NCI-H2029 treated with DMSO at 0.1 percent for 48 hours (cell line): Measurements from ENCODE around the gene SIRPG.
"Not testable (repeated sequence)": the region's sequence is repeated elsewhere in the genome, so short reads cannot be mapped to it uniquely, and the experiment has no call there.

Experiments
- DNase-seq: peaks from one replicate; lab custom pipeline; 2025; lab: John Stamatoyannopoulos, UW

SIRPG gene

DNA sequence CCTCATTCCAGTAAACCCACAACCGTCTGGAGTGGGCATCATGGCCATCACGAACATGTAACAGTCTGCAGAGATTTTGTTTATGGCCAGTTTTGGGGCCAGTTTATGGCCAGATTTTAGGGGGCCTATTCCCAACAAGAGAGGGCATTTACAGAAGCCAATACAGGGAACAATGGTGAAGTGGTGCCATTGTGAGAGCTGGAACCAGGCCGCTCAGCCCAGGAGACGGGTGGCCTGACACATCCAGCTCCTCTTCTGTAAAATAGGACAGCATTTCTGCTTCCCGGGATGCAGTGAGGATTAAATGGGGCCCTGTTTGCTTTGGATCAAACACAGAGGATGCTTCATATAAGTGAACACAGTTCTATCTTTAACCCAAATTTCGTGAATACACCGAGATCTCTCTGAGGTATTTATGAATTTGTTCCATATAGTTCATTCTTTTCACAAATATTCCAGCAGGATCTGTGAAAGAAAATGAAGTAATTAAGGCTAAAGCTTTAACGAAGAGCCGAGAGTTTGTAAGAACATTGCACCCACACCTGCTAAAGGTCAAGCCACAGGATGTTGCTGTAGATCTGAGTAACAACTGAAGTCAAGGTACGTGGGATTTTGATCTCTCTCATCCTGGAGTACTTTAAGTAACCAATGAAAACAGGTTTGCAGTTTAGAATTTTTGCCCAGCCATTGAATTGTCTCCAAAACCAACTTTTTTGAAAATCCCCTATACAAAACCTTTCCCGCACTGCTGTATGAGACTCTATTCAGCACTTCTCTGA, 14.5 kb upstream of the SIRPG start:
- DNase-seq, result no peak

DNA sequence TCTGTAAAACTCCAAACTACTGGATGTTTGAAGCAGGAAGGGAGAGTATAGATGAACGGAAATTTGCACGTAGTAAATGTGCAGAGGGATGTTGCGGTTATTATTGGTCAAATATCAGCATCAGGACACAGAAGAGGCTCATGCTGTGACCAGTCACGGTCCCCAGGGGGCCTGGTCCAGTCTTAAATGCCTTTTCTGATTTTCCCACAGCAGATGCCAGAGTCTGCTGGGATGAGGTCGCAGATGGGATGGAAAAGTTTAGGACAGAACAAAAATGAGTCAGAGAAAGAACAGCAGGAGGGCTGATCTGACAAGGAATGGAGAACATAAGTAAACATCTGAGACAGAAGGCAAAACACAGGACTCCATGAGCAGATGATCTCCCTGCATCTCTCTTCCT, 11.7 kb upstream of the SIRPG start:
- DNase-seq, result no peak

DNA sequence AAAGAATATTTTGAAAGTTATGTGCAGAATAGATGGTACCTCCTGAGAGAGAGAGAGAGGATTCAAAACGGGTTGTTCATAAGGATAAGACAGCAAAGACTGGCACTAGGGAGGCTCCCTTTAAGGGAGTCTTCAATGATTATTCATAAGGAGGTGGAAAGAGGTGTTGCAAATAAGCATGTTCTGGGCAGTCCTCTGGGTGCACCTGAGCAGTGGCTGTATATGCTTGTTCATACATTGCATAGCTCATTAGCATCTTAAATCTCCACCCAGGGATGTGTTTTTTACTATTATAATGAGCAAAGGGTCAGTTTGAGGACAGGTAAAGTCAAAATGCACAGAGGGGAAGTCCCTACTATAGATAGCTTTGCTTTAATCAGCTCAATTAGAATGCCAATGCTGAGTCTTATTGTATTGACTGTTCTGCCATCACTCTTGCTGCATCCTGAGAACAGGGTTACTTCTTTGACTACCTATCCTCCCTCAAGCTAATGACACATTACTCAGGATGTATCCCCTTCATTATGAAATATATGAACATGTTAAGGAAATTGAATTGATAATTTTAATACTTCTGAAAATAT, 10.0 kb upstream of the SIRPG start:
- DNase-seq, result no peak

DNA sequence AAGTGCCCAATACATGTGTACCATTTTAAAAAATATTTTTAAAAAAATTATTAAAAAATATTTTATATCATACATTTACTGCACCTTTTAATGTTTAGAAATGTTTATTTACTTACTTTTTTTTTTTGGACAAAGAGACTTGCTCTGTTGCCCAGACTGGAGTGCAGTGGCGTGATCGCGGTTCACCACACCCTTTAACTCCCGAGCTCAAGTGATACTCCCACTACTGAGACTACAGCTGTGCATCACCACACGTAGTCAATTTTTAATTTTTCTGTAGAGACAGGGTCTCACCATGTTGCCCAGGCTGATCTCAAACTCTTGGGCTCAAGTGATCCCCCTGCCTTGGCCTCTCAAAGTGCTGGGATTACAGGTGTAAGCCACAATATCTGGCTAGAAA, 9.2 kb upstream of the SIRPG start:
- DNase-seq, result no peak

DNA sequence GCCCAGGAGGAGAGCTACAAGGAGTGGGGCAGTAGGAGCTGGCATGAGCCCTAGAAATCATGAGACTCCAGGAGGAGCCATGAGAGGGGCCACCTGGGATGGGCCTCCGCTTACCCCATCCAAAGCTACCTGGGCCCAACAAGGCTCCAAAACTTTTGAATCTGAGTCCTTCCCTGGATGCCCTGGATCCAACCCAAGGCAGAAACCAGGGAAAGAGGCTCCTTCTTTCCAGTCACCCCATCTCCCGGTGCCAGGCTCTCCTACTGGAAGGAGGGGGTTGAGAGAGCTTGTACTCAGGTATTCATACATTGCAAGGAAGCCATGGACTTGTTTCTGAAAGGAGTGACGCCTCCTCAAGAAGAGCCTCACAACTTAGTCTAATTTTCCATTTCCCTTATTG, 7.8 kb upstream of the SIRPG start:
- DNase-seq, result no peak

DNA sequence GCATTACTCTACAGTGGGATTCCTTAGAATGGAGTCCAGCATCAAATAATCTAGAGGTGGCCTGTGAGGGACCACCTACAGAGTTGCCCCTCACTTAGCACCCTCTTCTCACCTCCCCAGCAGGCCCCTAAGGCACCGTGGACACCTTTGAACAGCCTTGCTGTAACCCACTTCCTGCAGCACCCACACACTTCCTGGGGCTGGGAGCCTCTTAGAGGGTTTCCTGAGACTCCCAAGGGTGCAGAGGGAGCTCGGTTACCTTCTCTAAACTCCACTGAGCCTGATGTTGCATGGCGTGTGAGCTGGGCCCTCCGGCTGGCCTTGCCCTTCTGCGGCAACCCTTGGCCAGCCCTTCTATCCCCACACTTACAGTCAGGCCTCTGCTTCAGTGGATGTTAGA, 7.3 kb upstream of the SIRPG start:
- no peak for DNase-seq

DNA sequence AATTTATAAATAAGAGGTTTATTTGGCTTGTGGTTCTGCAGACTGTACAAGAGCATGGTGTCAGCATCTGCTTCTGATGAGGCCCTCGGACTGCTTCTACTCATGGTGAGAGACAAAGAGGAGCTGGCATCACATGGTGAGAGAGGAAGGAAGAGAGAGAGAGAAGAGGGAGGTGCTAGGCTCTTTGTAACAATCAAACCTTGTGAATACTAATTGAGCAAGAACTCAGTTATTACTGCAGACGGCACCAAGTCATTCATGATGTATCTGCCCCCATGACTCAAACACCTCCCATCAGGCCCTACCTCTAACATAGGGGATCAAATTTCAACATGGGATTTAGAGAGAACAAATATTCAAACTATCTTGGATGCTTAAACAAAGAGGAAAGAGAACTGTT, 6.3 kb upstream of the SIRPG start:
- DNase-seq, result no peak

DNA sequence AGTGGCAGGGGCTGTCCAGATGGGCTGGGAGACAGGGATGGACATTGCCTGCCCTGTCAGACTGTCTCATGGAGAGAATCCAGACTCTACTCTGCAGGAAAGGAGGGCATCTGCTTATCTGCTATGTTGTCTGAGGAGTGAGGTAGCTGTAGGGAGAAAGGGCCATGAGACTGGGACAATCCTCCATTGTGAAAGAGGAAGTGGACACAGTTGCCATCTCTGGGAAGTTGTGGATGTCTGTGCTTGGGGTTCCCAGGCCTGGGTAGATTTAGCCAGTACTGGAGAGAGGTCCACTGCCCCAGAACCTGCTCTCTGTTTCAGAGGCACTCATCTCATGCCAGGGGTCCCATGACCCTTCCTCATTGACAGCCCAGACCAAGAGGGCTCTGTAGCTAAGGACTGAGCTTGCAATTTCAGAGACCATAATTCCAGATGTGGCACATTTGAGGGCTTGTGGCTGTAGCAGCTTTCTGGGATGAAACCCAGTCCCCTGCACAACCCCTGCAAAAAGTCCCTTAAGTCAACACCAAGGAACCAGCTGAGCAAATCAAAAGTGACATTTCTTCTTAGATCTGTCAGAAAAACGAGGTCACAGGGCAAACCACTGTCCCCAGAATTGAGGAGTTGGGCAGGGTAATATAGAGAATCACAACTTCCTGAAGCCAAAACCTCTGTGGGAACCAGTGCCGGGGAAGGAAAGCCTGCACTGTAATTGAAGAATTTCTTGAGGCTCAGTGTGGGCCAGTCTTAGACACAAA, 4.1 kb upstream of the SIRPG start:
- no peak for DNase-seq

DNA sequence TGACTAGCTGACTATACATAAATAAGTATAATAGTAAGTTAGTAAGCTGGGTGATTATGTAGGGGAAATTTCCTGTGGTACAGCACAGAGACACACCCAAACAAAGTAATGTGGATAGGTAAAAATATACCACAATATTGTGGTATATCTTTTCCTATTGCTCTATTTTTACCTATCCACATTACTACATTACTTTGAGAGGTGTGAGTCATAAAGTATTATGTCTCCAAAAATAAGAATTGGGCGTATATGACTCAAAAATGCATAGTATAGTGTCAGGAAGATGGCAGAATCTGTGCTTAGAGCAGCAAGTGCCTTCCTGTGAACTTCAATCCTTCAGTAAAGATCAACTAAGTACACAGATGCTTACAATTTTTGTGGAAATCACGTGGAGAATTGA, 2.7 kb upstream of the SIRPG start:
- DNase-seq, result no peak

DNA sequence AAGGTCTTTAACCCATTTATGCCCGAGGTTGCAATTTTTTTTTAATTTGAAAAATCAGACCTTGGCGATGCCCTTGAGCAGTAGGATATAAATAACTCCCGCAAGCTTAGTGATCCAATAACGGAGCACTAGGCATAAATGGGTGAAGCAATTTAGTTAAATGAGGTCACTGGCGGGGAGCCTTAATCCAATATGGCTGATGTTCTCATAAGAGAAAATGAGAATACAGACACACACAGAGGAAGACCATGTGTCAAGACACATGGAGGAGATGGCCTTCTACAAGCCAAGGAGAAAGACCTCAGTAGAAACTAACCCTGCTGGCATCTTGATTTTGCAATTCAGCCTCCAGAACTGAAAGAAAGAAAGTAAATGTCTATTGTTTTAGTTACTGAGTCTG, 735 bp downstream of the SIRPG start:
- no peak for DNase-seq

DNA sequence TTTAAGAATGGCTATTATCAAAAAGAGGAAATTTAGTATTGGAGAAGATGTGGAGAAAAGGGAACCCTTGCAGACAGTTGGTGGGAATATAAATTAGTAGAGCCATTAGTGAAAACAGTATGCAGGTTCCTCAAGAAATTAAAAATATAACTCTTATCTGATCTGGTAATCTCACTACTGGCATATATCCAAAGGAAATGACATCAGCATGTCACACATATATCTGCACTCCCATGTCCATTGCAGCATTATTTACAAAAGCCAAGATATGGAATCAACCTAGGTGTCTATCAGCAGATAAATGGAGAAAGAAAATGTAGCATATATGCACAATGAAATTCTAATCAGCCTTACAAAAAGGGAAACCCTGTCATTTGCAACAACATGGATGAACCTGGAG, 2.6 kb downstream of the SIRPG start:
- no peak for DNase-seq

DNA sequence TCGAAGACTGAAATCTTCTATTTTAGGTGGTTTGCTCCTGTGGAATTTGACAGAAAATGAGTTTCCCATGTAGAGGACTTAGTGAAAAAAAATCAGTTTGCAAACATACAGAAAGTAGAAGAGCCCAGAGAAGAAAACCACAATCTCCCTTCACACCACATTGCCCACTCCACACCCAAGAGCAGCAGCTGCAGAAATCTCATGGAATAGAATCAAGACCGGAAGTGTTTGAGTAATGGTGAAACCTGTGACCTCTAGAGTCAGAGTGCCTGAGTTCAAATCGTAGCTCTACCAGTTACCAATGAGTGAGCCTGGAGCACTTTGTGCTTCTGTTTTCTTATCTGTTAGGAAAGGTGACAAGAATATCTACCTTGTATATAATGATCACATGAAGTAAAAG, 4.6 kb downstream of the SIRPG start:
- no peak for DNase-seq

DNA sequence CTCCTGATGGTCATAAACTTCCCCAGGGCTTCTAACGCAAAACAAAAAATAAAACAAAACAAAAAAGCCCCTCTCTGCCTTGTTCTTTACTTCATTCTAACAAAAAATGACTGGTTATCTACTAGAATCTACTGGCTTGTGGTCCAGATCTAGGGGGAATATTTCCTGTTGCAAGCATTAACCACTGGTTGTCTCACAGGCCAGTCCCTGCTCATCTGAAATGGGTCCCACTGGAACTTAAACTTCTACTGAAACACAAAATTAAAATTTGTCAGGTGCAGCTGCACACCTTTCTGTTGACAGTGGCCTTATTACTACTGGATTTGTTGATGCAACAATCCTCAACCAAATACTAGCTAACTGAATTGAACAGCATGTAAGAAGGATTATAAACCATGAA, 5.5 kb downstream of the SIRPG start:
- no peak for DNase-seq

DNA sequence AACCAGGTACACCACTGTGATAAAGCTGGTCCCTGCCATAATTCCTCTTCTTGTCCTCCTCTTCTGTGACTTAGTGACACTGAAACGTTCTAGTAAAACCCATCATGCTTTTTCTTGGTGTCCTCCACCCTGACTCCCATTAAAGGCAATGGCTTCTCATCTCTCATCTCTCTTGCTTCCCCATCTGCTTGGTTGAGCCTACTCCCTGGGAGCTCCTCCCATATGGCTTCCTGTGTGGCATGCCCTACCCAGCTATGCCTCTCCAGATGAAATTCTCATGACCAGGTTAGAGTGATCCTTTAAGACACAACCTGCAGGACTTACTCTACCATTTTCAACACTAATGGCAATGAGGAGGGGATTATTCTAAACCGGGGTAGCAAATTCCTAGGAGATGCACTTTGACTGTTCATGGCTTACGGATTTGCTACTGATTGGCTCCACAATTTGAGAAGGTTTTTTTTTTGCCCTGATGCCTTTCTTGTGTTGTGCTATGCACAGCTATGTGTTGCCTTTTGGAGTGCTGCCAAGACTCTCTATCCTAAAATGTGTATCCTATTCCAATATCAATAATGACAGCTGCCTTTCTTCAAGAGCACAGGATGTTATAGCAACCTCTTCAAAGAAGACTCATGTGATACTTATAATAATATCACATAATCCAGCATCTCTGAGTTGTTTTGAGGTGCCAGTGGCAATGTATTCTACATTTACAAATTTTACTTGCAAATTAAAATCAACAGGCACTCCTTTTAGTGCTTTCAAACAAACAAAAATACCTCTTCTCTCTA, 6.1 kb downstream of the SIRPG start:
- DNase-seq, result peak; percentile 21

DNA sequence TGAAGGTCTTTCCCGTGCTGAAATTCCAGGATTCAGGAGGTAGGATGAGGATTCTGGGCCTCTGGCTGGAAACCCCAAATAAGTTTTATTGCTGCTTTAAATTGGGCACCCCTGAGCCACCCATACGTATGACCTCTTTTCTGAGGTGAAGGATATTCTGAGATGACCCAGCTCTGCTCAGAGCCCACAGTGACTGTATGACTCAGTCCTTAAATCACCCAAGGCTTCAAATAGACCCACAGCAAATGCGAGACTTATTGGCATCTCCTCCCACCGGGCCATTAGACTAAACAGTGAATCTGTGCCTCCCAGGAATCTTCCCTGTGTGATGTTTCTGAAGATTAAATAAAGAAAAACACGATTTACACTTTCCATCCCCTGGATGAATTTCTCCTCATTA, 9.5 kb downstream of the SIRPG start:
- DNase-seq, result no peak

DNA sequence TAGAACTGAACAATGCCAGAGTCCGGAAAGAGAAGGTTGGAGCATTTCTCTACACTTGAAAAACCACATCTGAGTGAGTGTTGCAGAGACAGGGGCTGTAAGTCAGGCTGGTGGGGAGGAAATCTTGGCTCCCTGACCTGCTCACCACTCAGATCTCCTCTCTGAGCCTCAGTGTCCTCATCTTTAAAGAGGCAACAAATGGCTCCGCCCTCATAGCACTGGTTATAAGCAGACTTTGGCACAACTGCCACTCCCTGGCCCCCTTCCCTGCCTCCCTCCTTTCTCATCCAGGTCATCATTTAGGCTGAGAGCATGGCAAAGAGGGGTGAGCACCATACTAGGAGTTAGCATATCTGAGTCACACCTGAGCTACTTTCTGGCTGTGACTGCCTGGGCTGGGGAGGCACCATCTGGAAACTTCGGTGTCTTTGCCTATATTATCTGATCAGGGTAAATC, 10.6 kb downstream of the SIRPG start:
- no peak for DNase-seq

DNA sequence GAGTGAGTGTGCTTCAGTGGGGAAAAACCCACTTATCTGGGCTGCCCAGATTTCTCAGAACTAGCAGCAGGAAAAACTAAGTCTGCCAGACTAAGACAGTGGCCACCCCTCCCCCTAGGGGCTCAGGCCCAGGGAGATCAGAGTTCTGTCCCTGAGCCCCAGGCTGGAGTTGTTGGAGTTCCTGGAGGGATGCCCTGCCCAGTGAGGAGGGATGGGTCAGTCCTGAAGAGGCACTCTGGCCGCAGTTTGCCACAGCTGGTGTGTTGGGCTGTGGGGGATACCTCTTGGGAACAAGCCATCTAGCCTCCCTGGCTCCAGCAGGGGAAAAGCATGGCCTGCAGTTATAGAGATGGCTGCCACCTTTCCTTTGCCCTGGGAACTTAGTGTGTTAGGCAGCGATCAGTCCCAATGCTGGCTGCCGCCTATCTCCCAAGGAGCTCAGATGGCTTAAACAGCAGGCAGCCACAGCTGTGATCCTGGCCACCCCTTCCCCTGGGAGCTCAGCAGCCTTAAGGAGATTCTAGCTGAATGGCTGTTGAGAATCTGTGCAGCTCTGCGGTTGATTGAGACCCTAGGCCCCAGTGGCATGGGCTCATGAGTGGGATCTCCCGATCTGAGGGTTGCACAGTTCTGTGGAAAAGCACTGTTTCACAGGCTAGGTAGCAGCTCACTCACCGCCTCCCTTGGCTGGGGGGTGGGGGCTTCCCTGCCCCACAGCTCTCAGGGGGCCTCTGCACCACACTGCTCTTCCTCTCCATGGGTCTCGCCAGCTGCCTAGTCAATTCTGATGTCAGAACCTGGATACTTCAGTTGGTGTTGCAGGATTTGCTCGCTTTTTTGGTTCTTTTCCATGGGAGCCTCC, 13.2 kb downstream of the SIRPG start:
- DNase-seq, result no peak

DNA sequence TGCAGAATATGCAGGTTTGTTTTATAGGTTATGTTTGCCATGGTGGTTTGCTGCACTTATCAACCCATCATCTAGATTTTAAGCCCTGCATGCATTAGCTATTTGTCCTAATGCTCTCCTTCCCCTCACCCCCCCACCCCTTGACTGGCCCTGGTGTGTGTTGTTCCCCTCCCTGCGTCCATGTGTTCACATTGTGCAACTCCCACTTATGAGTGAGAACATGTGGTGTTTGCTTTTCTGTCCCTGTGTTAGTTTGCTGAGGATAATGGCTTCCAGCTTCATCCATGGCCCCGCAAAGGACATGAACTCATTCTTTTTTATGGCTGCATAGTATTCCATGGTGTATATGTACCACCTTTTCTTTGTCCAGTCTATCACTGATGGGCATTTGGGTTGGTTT, 18.9 kb downstream of the SIRPG start:
- not testable (repeated sequence) for DNase-seq

DNA sequence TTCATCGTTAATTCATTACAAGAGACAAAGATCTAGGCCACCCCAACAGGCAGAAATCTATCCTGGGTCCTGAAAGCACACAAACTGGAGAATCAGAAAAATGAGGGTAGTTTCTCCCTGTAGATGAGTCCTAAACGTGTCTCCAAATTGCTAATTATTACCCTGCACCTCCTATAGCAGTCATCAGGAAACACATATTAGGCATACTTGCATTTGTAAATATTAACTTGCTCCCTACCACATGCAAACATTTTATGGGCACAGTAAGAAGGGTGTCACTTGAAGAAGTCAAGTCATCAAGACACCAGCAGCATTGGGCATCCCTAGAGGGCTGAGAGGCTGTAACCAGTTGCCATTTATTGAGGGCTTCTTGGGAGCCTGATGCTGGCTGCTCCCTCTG, 19.8 kb downstream of the SIRPG start:
- DNase-seq, result no peak

DNA sequence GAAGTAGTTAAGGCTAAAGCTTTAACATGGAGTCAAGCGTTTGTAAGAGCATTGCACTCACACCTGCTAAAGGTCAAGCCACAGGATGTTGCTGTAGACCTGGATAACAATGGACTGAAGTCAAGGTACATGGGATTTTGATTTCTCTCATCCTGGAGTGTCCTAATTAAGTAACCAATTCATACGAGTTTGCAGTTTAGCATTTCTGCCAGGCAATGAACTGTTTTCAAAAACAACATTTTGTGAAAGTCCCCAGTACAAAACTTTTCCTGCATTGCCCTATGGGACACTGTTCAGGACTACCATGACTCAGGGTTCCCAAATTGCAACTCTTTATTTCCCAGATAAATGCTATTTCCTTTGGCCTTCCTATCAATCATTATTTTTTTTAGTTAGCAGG, 20.4 kb downstream of the SIRPG start:
- no peak for DNase-seq

DNA sequence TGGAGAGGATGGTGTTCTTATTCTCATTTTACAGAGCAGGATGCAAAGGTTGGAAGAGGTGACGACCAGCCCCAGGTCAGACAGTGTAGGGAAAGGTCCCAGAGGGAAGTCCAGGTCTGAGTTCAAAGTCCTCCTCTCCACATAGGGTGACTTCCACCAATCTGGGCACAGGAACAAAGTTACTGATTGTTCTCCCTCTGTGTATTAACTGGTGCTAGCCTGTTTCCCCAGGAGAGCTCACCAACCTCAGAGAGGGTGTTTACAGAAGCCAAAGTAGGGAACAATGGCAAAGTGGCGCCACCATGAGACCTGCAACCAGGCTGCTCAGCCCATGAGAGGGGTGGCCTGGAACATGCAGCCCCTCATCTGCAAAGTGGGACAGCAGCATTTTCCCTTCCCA, 21.0 kb downstream of the SIRPG start:
- no peak for DNase-seq
